HepG2 (cell line): ENCODE measurements around the gene PRKAR1B. TPM values are rescaled to one million over a fixed set of nuclear protein-coding genes. Genes with fewer than 3 reads are reported as not detected.

Experiments
- ATF1 ChIP-seq: IDR thresholded peaks from 2 replicates; pipeline ENCODE4 v1.6.1; 2016; ENCODE audit warnings: mild to moderate bottlenecking, control low read depth
- CBFB ChIP-seq: sonication (generic); formaldehyde crosslinking; IDR thresholded peaks from 2 replicates; pipeline ENCODE4 v1.4.0; 2020; ENCODE audit warnings: missing genetic modification reagents
- ELF4 ChIP-seq: sonication (generic); formaldehyde crosslinking; IDR thresholded peaks from 2 replicates; pipeline ENCODE4 v1.5.0; 2020; ENCODE audit warnings: missing genetic modification reagents, mild to moderate bottlenecking, moderate library complexity, borderline replicate concordance
- HMGA1 ChIP-seq: sonication (generic); formaldehyde crosslinking; conservative IDR thresholded peaks from 2 replicates; pipeline ENCODE4 v1.4.0; 2020; ENCODE audit warnings: missing genetic modification reagents
- HNRNPLL ChIP-seq: fragments of 200-400 bp; formaldehyde crosslinking; IDR thresholded peaks from 2 replicates; pipeline ENCODE4 v1.6.1; 2017; ENCODE audit warnings: mild to moderate bottlenecking, low read depth, low read length; ENCODE audit not compliant: poor library complexity, severe bottlenecking
- ISX ChIP-seq: sonication (generic); formaldehyde crosslinking; conservative IDR thresholded peaks from 2 replicates; pipeline ENCODE4 v1.5.0; 2020; ENCODE audit warnings: missing genetic modification reagents
- JUND ChIP-seq: sonication (generic); formaldehyde crosslinking; IDR thresholded peaks from 2 replicates; pipeline ENCODE4 v1.8.0; 2022; ENCODE audit warnings: mild to moderate bottlenecking, missing genetic modification reagents
- LCORL ChIP-seq, 2 experiments: fragments of 450-650 bp in 1 of 2; sonication (generic) in 1 of 2; formaldehyde crosslinking in 1 of 2; IDR thresholded peaks; 2 replicates each; pipeline versions ENCODE4 v1.5.0 to v1.6.1; 2017 to 2020; ENCODE audit warnings: antibody characterized with exemption in 1 of 2, missing genetic modification reagents in 1 of 2
- NFE2 ChIP-seq: sonication (generic); formaldehyde crosslinking; IDR thresholded peaks from 2 replicates; pipeline ENCODE4 v1.4.0; 2020; ENCODE audit warnings: missing genetic modification reagents
- PAF1 ChIP-seq: IDR thresholded peaks from 2 replicates; pipeline ENCODE4 v1.6.1; 2016; ENCODE audit warnings: missing genetic modification reagents, missing compliant biosample characterization
- PAWR ChIP-seq: sonication (generic); formaldehyde crosslinking; IDR thresholded peaks from 2 replicates; pipeline ENCODE4 v1.4.0; 2020; ENCODE audit warnings: missing genetic modification reagents, mild to moderate bottlenecking, borderline replicate concordance
- PPARG ChIP-seq: conservative IDR thresholded peaks from 2 replicates; pipeline ENCODE4 v1.6.1; 2016; ENCODE audit warnings: missing biosample characterization, missing genetic modification reagents
- RAD51 ChIP-seq: fragments of 450-650 bp; IDR thresholded peaks from 2 replicates; pipeline ENCODE4 v1.6.1; 2016; ENCODE audit warnings: borderline replicate concordance
- ZBTB1 ChIP-seq: sonication (generic); formaldehyde crosslinking; IDR thresholded peaks from 2 replicates; pipeline ENCODE4 v1.4.0; 2020; ENCODE audit warnings: missing genetic modification reagents, borderline replicate concordance
- ZBTB8A ChIP-seq: sonication (generic); formaldehyde crosslinking; IDR thresholded peaks from 2 replicates; pipeline ENCODE4 v1.4.0; 2020; ENCODE audit warnings: mild to moderate bottlenecking, low read depth, missing genetic modification reagents, borderline replicate concordance
- ZKSCAN8 ChIP-seq: IDR thresholded peaks from 2 replicates; pipeline ENCODE4 v1.6.1; 2016; ENCODE audit warnings: borderline replicate concordance, missing genetic modification reagents, missing compliant biosample characterization
- ZNF251 ChIP-seq: sonication (generic); formaldehyde crosslinking; IDR thresholded peaks from 2 replicates; pipeline ENCODE4 v1.9.0; 2021; ENCODE audit warnings: mild to moderate bottlenecking, missing genetic modification reagents
- ZNF263 ChIP-seq: sonication (generic); formaldehyde crosslinking; IDR thresholded peaks from 2 replicates; pipeline ENCODE4 v1.4.0; 2020; ENCODE audit warnings: missing genetic modification reagents
- ZNF335 ChIP-seq: sonication (generic); formaldehyde crosslinking; IDR thresholded peaks from 2 replicates; pipeline ENCODE4 v1.4.0; 2020; ENCODE audit warnings: missing genetic modification reagents
- ZNF614 ChIP-seq: IDR thresholded peaks from 2 replicates; pipeline ENCODE4 v1.6.1; 2018; ENCODE audit warnings: missing biosample characterization, missing genetic modification reagents, inconsistent platforms, borderline replicate concordance
- ZNF672 ChIP-seq: sonication (generic); formaldehyde crosslinking; IDR thresholded peaks from 2 replicates; pipeline ENCODE4 v1.8.1; 2022; ENCODE audit warnings: missing genetic modification reagents
- ZNF746 ChIP-seq: sonication (generic); formaldehyde crosslinking; IDR thresholded peaks from 2 replicates; pipeline ENCODE4 v1.8.0; 2022; ENCODE audit warnings: mild to moderate bottlenecking, missing genetic modification reagents
- ZNF792 ChIP-seq: IDR thresholded peaks from 2 replicates; pipeline ENCODE4 v1.6.1; 2016
- polyA plus RNA-seq, 8 experiments: library from polyadenylated mRNA; depleted of rRNA in 3 of 8; stranded (reverse) in 7 of 8; unstranded in 1 of 8; fragments of >200 nt; fragmentation: Illumina TruSeq in 4 of 8; extraction: Trizol in 4 of 8; gene quantifications; 2 replicates each; pipeline versions ENCODE4 v1.2.1 to v1.2.3, GENCODE V29; 2011 to 2016; ENCODE audit warnings: low read depth in 4 of 8, missing spikeins in 1 of 8, mixed read lengths in 1 of 8; ENCODE audit not compliant: insufficient read depth in 1 of 8
- total RNA-seq, 5 experiments: library from RNA; depleted of rRNA; stranded (reverse); fragments of >200 nt; fragmentation: Illumina TruSeq; extraction: Trizol; gene quantifications; 2 replicates each; pipeline ENCODE4 v1.2.3, GENCODE V29; 2016; ENCODE audit warnings: low read depth in 1 of 5
- TF ChIP-seq, protein P1 (sequence below): sonication (generic); formaldehyde crosslinking; IDR thresholded peaks from 2 replicates; pipeline ENCODE4 v1.4.0; 2020; ENCODE audit warnings: mild to moderate bottlenecking, missing genetic modification reagents
- TF ChIP-seq, protein P2 (sequence below): sonication (generic); formaldehyde crosslinking; IDR thresholded peaks from 2 replicates; pipeline ENCODE4 v1.4.0; 2020; ENCODE audit warnings: missing genetic modification reagents, borderline replicate concordance
- TF ChIP-seq, protein P3 (sequence below): sonication (generic); formaldehyde crosslinking; IDR thresholded peaks from 2 replicates; pipeline ENCODE4; 2020; ENCODE audit warnings: missing genetic modification reagents, mild to moderate bottlenecking, borderline replicate concordance

PRKAR1B gene
- total and polyA plus RNA-seq, 2 of the 13 experiments (the other 11 are each of a cell fraction or from before 2014, with no cell fraction given): 7.9 to 28.2 TPM

DNA sequence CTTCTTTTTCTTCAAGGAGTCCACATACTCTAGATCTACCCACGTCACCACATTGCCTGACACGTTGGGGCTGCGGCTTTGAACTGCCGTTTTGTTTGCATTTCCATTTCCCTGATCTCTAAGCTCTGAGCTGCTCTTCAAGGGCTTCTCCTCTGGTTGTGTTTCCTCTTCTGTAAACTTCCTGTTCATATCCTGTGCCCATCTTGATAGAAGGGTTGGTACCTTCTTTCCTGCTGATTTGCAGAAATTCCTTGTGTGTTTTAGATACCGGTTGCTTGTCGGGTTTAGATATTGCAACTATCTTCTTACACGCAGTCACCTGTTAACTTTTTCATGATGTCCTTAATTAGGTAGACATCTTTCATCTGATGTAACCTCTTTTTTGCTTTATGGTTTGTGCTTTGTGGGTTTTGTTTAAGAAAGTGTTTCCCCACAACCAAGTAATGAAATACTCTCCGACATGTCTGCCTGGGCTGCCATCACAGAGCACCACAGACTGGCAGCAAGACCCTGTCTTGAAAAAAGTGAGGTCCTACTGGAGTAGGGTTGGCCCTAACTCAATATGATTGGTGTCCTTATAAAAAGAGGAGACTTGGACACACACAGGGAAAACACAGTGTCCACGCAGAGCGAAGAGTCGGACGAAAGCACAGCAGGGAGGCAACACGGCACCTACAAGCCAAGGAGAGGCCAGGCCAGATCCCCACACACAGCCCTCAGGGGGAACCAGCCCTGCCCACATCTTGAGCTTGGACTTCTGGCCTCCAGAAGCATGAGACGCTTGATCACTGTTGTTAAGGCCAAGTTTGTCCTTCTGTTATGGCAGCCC lies 108.3 kb downstream of the PRKAR1B start (continued):
- TF ChIP-seq PAWR (CRISPR knock-in tag) (no peak), ZBTB8A (CRISPR knock-in tag) (no peak), ZBTB1 (CRISPR knock-in tag) (no peak), ZNF746 (CRISPR knock-in tag) (no peak), ATF1 (CRISPR knock-in tag) (peak; percentile 46; the same call in 1 of the 2 replicates), ZNF251 (CRISPR knock-in tag) (no peak), ELF4 (CRISPR knock-in tag) (no peak), RAD51 (no peak), ZNF614 (peak; percentile 70), ZNF335 (CRISPR knock-in tag) (no peak), NFE2 (CRISPR knock-in tag) (no peak), CBFB (CRISPR knock-in tag) (no peak), ZNF672 (CRISPR knock-in tag) (no peak), HMGA1 (CRISPR knock-in tag) (no peak), HNRNPLL (no peak), ZNF792 (CRISPR knock-in tag) (peak; percentile 42; the same call in 1 of the 2 replicates), ZNF263 (CRISPR knock-in tag) (0 out of 2 replicates have a peak, but pooled peaks have one; percentile 23), JUND (CRISPR knock-in tag) (no peak), PAF1 (CRISPR knock-in tag) (no peak), PPARG (CRISPR knock-in tag) (0 out of 2 replicates have a peak, but pooled peaks have one; percentile 21), ISX (CRISPR knock-in tag) (no peak), LCORL (IDR thresholded peaks at IDR 0.05) (no peak), LCORL (CRISPR knock-in tag; IDR thresholded peaks at IDR 0.05) (peak; percentile 56; the same call in 1 of the 2 replicates), ZKSCAN8 (no peak)
- TF ChIP-seq, protein P1, sequence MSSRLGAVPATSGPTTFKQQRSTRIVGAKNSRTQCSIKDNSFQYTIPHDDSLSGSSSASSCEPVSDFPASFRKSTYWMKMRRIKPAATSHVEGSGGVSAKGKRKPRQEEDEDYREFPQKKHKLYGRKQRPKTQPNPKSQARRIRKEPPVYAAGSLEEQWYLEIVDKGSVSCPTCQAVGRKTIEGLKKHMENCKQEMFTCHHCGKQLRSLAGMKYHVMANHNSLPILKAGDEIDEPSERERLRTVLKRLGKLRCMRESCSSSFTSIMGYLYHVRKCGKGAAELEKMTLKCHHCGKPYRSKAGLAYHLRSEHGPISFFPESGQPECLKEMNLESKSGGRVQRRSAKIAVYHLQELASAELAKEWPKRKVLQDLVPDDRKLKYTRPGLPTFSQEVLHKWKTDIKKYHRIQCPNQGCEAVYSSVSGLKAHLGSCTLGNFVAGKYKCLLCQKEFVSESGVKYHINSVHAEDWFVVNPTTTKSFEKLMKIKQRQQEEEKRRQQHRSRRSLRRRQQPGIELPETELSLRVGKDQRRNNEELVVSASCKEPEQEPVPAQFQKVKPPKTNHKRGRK (CRISPR knock-in tag): no peak
- TF ChIP-seq, protein P2, sequence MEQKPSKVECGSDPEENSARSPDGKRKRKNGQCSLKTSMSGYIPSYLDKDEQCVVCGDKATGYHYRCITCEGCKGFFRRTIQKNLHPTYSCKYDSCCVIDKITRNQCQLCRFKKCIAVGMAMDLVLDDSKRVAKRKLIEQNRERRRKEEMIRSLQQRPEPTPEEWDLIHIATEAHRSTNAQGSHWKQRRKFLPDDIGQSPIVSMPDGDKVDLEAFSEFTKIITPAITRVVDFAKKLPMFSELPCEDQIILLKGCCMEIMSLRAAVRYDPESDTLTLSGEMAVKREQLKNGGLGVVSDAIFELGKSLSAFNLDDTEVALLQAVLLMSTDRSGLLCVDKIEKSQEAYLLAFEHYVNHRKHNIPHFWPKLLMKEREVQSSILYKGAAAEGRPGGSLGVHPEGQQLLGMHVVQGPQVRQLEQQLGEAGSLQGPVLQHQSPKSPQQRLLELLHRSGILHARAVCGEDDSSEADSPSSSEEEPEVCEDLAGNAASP (CRISPR knock-in tag): 0 out of 2 replicates have a peak, but pooled peaks have one; percentile 19
- TF ChIP-seq, protein P3, sequence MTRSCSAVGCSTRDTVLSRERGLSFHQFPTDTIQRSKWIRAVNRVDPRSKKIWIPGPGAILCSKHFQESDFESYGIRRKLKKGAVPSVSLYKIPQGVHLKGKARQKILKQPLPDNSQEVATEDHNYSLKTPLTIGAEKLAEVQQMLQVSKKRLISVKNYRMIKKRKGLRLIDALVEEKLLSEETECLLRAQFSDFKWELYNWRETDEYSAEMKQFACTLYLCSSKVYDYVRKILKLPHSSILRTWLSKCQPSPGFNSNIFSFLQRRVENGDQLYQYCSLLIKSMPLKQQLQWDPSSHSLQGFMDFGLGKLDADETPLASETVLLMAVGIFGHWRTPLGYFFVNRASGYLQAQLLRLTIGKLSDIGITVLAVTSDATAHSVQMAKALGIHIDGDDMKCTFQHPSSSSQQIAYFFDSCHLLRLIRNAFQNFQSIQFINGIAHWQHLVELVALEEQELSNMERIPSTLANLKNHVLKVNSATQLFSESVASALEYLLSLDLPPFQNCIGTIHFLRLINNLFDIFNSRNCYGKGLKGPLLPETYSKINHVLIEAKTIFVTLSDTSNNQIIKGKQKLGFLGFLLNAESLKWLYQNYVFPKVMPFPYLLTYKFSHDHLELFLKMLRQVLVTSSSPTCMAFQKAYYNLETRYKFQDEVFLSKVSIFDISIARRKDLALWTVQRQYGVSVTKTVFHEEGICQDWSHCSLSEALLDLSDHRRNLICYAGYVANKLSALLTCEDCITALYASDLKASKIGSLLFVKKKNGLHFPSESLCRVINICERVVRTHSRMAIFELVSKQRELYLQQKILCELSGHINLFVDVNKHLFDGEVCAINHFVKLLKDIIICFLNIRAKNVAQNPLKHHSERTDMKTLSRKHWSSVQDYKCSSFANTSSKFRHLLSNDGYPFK: no peak
